Measurements from ENCODE around the gene R3HCC1L.

R3HCC1L gene

DNA sequence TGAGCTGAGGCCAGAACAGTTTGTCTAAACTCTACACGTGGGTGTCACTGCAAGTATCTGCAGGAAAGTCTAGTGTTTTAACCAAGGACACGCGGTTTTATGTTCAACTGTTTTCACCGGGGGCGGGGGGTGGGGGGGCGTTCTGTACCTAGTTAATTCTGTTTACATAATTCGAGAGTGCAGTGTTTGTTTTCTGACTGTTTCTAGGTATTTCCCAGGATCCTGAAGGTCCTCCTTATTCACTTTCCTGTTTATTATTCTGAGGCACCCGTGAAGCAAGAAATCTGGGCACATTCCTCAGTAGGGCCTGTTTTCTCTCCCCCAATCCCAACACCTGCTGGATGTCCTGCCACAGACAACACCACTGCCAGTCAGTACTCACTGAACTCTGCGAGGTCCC, 125.9 kb downstream of the R3HCC1L start:
- no peak for DNase-seq (ENCODE audit: low read depth)

DNA sequence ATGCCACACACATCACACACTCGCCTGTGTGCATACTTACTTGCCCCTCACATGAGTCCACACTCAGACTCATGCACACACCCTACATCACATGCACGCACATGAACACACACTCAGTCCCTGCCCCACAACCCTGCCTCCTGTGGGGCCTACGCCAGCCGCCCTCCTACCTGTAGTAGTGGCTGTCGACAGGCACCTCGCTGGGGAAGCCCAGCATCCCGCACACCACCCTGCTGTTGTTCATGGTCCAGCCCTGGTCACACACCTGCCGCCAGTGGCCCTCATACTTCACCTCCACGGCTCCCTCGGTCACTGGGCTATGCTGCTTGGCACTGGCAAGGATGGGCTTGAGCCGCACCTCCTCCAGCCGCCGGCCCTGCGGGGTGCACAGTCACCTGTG, 126.3 kb downstream of the R3HCC1L start:
- no peak for DNase-seq (ENCODE audit: low read depth)

DNA sequence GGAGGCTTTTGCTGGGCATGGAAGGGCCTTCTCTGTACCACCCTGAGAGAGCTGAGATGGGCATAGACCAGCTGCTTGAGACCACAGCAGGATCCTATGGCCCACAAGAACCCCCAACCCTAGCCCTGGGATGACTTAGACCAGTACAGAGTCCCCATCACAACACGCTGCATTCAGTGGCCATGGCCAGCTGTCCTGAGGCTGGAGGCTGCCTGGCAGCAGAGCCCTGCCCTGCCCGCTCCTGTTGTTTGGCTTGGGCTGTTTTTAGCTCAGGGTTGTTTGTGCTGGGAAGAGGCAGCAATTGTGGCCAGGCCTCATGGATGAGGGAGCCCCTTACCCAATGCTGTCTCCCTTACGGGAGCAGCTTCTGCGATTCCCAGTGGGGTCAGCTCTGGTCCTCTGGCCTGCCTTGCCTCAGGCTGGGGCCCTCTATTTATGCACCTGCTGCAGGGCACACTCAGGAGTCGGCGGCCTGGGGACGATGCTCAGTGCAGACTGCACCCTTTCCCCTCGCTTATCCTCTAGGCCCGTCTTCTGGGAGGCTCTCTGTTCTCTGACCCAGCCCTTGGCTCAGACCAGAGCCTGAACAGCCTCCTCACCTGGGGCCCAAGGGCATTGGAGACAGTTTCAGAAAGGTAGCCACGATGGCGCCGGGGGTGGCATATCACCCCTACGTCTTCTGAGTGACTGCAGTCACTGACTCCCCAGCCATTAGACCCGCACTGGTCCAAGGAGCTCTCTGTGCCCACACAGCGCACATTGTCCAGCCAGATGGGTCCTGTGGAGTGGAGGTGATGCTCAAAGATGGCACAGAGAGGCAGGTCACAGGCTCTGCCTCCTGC, 127.2 kb downstream of the R3HCC1L start:
- no peak for DNase-seq (ENCODE audit: low read depth)

DNA sequence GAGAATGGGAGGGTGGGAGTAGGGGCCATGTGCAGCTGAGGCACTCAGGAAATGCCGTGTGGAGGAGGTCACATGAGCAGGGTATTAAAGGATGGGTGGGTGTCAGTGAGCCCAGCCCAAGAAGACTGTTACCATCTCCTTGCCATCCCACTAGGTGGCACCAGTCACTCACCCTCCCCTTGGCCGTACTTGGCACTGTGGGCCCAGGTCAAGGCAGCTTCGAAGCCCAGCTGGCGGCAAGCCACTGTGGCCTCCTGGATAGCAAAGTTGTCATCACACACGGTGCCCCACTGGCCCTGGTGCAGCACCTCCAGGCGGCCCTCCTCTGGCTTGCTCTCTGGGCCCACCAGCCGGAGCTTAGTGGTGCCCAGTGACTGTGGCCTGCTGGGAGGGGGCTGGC, 128.1 kb downstream of the R3HCC1L start:
- DNase-seq (ENCODE audit: low read depth): no peak

DNA sequence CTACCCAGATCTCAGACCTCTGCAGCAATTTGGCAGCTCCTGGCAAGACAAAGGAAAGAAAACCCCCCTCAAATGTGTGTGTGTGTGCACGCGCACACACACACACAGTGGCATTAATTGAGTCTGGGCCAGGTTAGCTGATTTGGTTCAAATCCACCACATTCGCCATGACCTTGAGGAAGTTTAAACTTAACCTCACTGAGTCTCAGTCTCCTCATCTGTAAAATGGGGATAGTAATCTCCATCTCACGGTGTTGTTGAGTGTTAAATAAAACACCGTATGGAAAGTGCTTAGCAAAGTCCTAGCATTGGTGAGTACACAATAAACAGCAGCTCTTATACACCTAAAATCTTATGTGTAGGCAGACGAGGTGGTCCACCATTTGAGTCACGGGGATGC, 128.6 kb downstream of the R3HCC1L start:
- DNase-seq (ENCODE audit: low read depth): no peak

DNA sequence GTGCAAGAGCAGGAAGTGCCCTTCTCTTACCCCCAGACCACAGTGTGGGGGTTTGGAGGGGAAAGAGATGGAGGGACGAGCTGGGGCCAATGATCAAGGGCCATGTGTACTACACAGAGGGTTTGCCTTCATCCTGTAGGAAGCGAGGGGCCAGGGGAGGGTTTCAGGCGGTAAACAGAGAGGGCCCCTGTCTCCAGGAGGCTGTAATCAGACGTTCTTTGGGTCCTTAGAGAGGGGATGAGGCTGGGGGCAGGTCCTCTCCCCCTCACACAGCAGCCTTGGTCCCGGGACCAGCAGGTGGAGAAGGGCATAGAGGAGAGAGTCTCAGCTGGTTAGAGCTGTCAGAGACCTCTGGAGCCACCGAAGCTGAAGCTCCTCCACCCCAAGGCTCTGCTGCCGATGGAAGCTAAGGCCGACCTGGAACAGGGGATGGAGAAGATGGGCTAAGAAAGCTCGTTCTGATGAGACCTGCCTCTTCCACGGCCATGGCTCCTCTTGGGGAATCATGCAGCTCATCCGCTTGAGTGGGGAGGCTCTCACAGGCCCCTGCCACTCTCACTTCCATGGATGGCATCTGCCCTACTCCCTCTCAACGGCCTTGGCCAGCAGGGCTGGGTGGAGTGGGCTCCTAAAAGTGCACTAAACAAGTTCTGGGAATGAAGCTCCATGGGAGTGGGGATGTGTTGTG, 130.1 kb downstream of the R3HCC1L start:
- no peak for DNase-seq (ENCODE audit: low read depth)

DNA sequence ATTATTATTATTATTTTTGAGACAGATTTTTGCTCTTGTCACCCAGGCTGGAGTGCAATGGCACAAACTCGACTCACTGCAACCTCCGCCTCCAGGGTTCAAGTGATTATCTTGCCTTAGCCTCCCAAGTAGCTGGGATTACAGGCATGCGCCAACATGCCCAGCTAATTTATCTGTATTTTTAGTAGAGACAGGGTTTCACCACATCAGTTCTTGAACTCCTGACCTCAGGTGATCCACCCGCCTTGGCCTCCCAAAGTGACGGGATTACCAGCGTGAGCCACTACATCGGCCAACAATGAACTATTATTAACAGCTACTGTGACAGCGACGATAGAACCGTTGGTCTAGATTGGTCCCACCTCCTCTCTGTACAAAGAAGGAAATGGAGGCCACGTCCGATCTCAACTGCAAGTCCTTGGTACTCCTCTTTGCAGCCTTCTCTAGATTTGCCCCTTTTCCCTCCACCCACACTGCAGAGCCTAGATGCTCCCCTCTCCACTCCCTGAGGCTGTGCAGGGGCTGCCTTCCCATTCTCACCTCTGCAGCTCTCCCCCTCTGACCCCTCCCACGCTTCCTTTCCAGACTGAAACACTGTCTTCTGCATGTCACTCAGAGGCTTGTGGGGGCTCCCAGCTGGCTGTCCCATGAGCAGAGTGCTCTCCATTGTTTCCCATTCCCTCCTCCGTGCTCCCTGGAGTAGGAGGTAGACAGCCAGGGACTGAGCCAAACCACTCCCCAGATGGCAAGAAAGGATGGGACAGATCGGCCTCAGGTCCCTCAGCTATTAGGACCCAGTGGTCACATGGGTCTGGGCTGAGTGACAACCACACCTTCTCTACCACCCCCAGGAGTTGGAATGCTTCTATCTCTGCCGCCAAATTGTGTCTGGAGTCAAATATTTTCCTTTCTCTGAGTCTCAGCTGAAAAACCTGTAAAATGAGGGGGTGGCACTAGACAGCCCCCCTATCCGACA, 131.2 kb downstream of the R3HCC1L start:
- no peak for DNase-seq (ENCODE audit: low read depth)

DNA sequence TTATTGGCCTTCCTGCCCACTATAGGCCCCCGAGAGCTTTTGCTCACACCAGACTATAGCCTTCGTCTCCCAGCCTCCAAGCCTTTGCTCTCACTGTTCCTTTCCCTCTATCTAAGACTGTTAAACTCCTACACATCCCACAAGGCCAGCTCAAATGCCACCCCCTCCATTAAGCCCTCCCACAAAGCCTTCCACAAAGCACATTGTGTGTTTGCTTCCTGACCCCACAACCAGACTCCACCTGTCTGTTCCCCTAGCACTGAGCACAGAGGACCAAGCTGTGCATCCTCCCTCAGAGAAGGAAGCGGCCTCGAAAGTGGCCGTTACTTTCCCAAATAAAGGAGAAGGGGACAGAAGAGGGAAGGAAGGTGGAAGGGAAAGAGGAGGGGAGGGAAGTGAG, 132.2 kb downstream of the R3HCC1L start:
- DNase-seq (ENCODE audit: low read depth): no peak

DNA sequence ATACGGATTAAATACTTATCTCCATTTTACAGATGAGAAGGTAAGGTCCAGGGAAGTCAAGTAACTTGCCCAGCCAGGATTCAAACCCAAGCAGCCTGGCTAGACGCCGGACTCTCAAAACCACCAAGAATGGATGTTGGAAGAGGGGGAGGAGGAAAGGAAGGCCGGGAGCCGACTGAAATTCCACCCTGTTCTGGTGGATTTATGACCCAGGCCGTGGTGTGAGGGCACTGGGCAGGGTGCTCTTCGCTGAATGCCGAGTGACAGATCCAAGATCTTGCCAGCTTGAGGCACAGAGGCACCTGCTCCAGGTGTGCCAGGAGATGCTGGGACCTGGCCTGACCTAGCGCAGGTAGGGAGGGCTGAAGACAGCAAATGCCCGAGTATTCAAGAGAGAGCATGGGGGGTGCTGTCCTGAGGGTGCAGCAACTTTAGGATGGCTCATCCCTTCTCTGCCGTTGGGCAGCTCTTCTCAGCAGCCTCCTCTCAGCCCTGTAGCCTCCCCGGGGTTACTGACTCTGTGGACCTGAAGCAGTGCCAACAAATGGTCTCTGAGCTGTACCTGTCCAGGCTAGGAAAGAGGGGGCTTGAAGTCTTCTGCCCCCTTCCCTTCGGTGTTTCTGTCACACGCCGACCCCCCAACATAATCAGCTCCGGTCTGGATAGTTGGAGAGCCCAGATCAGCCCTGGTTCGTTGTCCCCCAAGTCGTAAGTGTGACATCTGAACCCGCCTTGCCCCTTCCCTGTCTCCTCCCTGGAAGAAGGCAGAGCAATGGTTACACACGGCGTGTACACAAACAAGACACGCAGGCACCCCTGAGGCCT, 132.8 kb downstream of the R3HCC1L start:
- DNase-seq (ENCODE audit: low read depth): no peak

DNA sequence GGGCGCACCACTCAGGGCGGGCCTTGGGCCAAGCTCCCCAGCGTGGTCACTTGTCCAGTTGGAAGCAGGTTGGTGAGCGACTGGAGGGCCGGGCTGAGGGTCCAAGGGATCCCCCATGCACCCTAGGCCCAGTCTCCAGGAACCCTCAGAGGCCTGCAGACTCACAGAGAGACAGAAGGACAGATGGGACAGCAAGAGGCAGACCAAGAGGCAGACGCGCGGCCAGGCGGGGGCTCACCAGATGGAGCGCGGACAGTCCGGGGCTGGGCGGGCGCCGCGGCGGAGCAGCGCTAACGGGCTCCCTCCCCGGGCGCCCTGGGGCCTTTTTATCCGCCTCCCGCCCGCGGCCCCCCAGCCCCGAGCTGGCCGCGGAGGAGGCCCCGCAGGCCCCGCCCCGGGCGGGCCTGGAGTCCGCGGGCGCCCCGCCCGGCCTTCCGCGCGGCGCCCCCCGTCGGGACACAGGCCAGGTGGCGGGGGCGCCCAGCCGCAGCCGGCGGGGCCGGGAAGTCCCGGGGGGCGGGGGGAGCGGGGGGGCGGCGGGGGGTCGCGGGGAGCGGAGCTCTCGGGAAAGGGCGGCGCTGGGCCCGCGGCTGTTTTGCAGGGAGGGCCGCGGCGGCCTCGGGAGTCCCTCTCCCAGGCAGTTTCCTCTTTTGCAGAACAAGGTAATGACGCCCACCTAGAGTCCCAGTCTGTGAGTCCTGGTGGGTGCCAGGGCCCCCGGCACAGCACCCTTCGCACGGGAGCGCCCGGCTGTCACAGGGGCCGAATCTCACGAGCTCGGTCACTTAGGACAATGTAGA, 133.6 kb downstream of the R3HCC1L start, which contains the start of gene LOXL4:
Gene LOXL4, minus strand, starts transcription at position 301 of the 800 bp plus-strand sequence. CDS start 5,175 bp downstream, outside the sequence.
- DNase-seq (ENCODE audit: low read depth): no peak

DNA sequence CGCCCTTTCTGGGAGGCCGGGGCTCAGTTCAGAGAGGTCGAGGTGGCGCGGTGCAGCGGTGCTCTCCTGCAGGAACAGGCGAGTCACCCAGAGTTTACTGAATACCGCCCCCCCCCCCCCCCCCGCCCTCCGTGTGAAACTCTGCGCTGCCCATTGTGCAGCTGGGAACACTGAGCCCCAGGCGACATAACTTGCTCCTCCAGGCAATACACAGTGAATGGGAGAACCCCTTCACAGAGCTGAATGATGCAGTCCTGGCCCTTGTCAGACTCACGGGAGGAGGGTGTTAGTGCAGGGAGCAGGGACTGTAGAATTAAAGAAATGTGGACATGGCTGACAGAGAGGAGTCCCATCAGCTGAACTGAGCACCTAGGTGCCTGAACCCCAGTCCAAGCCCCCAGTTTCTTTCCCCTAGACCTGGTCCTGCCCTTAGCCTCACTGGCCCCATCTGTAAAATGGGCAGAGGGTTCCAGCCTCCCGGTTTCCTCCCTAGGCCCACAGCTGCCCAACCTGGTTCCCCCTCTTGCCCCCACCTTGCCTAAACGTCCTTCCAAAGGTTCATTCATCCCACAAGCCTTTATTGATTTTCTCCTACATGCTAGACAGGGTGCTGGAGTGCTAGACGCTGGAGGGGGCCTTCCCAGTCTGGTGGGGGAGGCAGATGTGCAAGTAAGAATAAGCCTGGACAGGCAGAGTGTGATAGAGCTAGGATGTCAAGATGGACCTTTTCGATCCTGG, 134.4 kb downstream of the R3HCC1L start:
- no peak for DNase-seq (ENCODE audit: low read depth)

DNA sequence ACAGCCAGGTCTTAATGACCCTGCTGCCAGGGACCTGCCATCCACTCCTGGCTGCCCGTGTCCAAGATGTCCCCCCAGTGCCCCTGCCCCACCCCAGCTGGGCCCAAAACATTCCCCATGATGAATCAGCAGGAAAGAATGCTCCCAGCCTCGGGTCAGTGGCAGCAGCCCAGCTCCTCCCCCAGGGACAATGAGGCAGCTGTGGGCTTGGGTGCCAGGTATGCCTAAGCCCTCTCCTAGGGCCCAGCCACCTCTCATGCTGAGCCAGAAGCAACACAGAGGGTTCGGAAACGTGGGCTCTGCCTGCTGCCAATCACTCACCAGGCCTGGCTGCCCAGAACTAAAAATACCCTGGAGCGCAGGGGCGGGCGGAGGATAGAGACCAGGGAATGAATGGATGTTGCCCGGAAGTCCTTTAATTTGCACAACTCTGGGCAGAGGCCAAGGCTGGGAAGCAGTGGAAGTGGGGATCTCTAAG, 135.0 kb downstream of the R3HCC1L start:
- DNase-seq (ENCODE audit: low read depth): peak; percentile 37

DNA sequence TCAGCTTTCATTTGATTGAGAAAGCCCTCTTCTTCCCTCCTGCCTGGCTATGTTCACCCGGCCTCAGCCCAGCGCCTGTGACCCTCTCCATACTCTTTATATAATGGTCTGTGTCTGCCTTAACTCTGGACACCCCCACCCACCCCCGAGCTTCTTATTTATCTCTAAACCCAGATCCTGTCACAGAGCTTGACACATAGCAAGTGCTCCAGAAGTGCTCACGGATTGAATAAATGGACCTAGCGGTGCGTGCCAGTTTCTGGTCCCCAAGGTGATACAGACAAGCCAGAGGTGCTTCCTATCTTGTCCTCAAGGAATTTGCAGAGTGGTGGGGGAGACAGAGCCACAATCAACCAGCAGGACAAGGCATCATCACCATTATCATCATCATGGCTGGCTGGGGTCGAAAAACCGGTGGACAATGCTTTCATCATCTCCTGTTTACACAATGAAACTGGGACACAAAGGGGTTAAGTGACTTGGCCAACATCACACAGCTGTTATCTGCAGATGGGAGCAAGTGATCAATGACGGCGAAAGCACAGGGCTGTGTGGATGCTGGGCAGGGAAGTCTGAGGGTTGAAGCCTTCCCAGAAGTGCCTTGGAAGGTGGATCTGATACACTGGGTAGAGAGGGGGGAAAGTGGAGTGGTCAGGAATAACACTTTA, 135.8 kb downstream of the R3HCC1L start:
- DNase-seq (ENCODE audit: low read depth): no peak

DNA sequence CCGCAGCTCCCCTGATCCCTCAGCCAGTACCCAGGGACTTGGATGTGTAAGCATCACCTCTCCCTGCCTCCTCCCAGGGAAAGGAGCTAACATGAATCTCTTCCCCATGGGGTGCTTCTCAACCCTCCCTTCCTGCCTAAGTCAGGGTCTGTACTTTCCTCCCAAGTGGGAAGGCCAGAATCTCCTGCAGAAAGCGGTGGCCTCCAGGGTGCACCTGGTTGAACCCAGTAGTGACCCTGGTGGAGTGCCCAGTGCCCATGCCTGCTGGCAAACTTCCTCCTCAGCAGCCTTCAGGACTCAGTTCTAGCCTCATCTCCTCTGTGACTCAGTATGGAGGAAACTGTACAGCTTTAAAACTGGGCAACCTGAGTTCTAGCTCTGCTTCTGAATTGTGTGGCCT, 136.3 kb downstream of the R3HCC1L start:
- no peak for DNase-seq (ENCODE audit: low read depth)

DNA sequence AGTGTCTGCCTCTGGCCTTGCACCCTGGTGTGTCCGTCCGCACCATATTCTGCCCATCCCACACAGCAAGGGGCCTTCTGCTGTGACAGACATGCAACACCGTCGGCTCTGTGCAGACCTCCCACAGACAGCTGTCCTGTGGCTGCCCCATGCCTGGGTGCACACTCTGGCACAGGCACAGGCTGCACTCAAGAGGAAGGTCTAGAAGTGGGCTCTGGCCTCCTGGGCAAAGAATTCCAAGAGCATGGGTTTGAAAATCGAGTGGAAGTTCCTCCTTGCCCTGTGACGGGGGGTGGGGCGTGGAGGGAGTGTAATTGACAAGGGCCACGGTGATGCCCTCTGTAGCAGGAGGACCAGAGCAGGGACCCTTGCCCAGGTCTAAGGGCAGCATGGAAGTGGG, 137.8 kb downstream of the R3HCC1L start:
- no peak for DNase-seq (ENCODE audit: low read depth)

DNA sequence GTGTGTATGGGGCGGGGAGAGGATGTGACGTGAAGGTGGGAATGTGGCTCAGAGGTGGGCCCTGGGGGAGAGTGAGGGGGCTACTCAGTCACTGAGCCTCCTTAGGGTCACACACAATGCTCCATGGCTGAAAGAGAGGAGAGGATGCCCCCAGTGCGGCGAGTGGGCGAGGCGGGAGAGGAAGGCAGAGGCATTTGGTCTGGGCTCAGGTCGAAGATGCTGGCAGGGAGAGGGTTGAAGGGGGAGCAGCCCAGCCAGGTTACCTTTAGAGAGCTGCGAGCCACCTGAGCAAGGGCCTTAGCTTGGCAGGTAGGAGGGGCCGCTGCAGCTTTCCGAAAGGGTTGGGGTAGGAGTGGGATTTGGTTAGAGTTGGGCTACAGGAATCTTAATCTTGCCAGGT, 138.2 kb downstream of the R3HCC1L start:
- DNase-seq (ENCODE audit: low read depth): no peak

DNA sequence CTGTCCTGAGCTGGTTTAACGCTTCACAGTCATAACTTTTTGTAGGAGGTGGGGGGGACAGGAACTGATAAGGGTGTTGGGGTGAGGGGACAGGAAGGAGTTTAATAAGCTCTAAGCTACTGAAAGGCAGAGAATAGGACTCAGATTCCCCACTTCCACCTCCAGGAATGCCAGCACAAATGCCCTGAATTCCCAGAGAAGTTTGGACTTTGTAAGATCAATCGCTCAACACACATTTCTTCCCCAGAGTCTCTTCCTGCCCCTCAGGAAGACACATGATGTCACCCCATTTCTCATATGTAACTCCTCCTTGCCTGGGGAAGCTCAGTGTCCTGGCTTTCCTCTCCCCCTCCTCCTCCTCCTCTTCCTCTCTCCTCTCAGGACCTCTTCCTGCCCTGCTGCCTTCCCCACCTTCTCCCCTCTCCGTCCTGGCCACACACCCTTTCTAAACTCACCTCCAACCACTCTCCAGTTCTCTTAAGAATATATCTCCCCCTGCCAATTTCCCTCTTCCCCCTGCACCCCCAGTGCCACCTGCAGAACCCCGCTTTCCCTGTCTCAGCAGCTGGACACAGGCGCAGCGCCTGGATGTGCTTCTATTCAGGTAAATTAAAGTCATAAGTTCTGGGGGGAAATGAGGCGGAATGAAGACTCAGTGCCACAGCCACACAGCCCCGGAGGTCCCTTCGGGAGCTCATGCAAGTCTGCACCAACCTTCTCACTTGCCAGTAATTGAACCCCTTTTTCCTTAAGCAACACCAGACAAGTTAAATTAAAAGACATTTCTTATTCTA, 138.8 kb downstream of the R3HCC1L start:
- DNase-seq (ENCODE audit: low read depth): no peak

DNA sequence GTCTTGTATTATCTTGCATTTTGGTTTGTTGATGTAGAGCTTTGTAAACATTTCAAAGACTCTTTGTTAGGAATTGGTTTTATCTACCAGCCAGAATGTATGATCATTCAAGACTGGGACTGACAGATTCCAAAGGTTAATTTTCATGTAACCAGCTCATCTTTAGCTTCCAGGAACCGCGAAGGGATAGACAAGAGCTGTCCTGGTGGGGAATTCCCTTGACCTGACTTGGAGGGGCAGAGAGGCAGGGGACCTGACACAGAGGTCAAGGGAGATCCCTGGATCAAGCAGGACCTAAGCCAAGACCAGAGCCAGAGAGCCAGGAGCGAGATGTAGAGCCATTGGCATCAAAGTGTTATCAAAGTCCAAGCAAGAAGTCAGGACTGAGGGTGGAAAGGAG, 140.1 kb downstream of the R3HCC1L start:
- no peak for DNase-seq (ENCODE audit: low read depth)
